Calu3 (cell line): ENCODE measurements around the gene HK1. TPM values are rescaled to one million over a fixed set of nuclear protein-coding genes. Genes with fewer than 3 reads are reported as not detected.

ENCODE experiments used
- BruUV-seq: library from RNA; stranded (reverse); fragments of 400-500 nt; replicated peaks from 2 replicates; lab custom pipeline; 2021; lab: Mats Ljungman, UMichigan
- CTCF ChIA-PET: fragments of 300-600 bp; sonication (Branson Sonifier 250); formaldehyde crosslinking; loops from one replicate; lab custom pipeline; 2022; ENCODE audit warnings: antibody characterized with exemption; lab: Charles Lee
- DNase-seq: peaks from one replicate; pipeline ENCODE4 v3.0.0; 2022
- H3K27ac Mint-ChIP-seq: one replicate; pipeline ENCODE4 v1.8.0; 2022; ENCODE audit warnings: mixed read lengths; ENCODE audit not compliant: unreplicated experiment
- H3K27me3 Mint-ChIP-seq: one replicate; pipeline ENCODE4 v1.8.0; 2022; ENCODE audit warnings: mixed read lengths; ENCODE audit not compliant: unreplicated experiment
- H3K36me3 Mint-ChIP-seq: one replicate; pipeline ENCODE4 v1.8.0; 2022; ENCODE audit warnings: mild to moderate bottlenecking, moderate library complexity, mixed read lengths; ENCODE audit not compliant: insufficient read depth, unreplicated experiment
- H3K4me1 Mint-ChIP-seq: one replicate; pipeline ENCODE4 v1.8.0; 2022; ENCODE audit warnings: mild to moderate bottlenecking, low read depth, mixed read lengths; ENCODE audit not compliant: unreplicated experiment
- H3K4me3 Mint-ChIP-seq: one replicate; pipeline ENCODE4 v1.8.0; 2022; ENCODE audit warnings: mild to moderate bottlenecking, low read depth, moderate library complexity, mixed read lengths; ENCODE audit not compliant: unreplicated experiment
- H3K9me3 Mint-ChIP-seq: one replicate; pipeline ENCODE4 v1.8.0; 2022; ENCODE audit warnings: low read depth, mixed read lengths; ENCODE audit not compliant: unreplicated experiment
- intact Hi-C: fragments of 100-400 bp; cut with micrococcal nuclease; formaldehyde crosslinking; loops from one replicate; pipeline ENCODE4 v1.10.0; 2022; ENCODE audit not compliant: unreplicated experiment
- total RNA-seq: library from RNA; stranded (reverse); gene quantifications from 2 replicates; pipeline ENCODE4 v1.2.3, GENCODE V29; 2022
- TF ChIP-seq, protein P1 (sequence below): fragments of 200-600 bp; IDR thresholded peaks from one replicate; pipeline ENCODE4 v1.8.0; 2022; ENCODE audit warnings: antibody characterized with exemption; ENCODE audit not compliant: unreplicated experiment

The HK1 gene
- total RNA-seq, 1 experiment from 2014 or later: 58.8 TPM

DNA sequence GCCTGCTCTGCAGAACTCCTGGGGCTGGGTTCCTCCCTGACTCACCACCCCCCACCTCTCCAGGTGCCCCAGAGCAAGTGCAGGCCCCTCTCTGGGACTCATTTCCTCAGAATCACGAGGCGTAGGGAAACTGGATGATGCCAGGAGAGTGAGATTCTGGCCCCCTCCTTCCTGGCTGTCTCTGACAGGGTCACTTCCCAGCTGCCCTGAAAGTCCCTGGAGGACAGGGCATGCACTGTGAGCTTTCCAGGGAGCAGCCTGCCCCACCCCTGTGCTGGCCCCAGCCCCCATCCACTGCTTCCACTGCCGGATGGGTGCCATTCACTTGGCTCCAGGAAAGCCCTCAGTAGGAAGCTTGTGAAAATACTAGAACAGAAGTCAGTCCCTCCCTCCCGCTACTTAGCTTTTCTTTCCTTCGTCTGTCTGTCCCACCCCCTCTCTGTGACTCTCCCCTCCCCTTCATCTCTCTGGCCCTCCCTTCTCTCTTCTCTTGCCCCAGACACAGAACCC is 128.1 kb downstream of the HK1 start:
- H3K4me3 Mint-ChIP-seq: no peak overlapping the region
- TF ChIP-seq, protein P1, sequence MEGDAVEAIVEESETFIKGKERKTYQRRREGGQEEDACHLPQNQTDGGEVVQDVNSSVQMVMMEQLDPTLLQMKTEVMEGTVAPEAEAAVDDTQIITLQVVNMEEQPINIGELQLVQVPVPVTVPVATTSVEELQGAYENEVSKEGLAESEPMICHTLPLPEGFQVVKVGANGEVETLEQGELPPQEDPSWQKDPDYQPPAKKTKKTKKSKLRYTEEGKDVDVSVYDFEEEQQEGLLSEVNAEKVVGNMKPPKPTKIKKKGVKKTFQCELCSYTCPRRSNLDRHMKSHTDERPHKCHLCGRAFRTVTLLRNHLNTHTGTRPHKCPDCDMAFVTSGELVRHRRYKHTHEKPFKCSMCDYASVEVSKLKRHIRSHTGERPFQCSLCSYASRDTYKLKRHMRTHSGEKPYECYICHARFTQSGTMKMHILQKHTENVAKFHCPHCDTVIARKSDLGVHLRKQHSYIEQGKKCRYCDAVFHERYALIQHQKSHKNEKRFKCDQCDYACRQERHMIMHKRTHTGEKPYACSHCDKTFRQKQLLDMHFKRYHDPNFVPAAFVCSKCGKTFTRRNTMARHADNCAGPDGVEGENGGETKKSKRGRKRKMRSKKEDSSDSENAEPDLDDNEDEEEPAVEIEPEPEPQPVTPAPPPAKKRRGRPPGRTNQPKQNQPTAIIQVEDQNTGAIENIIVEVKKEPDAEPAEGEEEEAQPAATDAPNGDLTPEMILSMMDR: no peak
- peaks cover 41% of the 10 kb centered on the region for H3K36me3 Mint-ChIP-seq
- CTCF ChIA-PET: interaction anchor here (0.7 to 3.2 kb wide), 7 partner anchors 14 to 264 kb away, joined by 3 to 44 read pairs (median 17); no protein-coding TSS in a partner anchor
- no peaks in the 10 kb centered on the region for H3K27me3 Mint-ChIP-seq
- BruUV-seq: no TSS peak
- H3K9me3 Mint-ChIP-seq: no peaks in the 10 kb centered on the region
- intact Hi-C loops: loop anchor here (5.0 kb wide), 1 partner anchor 111 kb away; no protein-coding TSS in a partner anchor
- DNase-seq: no peak
- H3K27ac Mint-ChIP-seq: no peak overlapping the region
- peaks cover 21% of the 10 kb centered on the region for H3K4me1 Mint-ChIP-seq

DNA sequence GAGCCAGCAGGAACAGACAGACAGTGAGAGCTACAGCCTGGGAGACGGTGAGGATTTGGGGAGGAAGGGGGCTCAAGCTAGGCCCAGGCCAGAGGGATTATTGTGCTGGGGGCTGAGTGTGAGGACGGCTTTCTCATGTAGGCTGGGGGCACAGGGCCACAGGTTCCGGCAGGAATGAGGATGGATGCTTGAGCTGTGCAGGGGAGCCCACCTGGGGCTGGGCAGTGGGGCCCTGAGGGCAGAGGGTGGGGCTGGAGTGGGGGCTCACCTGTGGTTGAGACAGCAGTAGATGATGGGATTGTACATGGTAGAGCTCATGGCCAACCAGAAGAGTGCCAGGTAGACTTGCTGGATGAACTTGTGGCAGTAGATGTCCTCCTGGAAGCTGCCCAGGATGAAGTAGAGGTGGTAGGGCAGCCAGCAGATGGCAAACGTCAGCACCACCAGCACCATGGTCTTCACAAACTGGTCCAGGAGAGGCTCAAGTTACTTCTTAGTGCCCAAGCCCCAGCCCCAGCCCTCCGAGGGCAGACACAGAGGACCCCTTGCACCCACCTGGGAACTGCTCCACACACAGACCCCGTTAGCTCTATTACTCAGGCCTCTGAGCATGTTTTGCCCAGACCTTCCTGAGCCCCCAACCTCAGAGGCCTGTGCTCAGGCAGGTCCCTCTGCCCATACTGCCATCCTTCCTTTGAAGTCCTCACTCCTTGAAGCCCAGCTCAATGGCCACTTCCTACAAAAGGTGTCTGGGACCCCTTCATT is 128.7 kb downstream of the HK1 start:
- intact Hi-C loops: loop anchor here (1.0 to 5.0 kb wide), 2 partner anchors 110 to 232 kb away; no protein-coding TSS in a partner anchor

DNA sequence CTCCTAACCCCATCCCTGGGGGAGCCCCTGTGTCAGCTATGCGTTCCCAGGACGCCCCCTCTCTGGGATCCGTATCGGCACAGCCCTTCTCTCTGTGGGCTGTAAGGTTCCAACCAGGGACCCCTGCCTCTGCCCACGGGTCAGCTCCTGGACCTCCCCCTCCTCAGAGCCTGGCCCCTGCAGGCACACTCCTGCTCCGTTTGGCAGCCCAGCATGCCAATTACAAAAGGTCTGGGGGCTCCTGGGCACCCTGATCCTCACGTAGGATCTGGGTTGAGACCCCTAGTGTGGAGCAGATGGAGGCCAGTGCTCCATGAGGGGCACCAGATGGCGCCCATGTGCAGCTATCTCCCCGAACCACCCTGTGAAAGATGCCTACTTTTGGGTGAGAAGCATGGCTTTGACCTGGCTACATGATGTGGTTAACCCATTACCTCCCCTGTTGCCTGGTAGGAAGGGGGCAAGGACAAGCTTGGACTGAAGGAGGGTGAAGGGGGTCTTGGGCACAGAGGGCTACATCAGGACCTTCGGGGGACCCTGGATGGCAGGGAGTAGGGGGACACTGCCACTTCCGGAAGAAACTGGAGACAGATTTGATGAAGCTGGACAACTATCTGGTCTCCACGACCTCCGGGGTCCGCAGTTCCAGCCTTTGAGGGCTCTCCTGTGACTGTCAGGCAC is 129.5 kb downstream of the HK1 start:
- peak; percentile 44 for DNase-seq
- no peaks in the 10 kb centered on the region for H3K9me3 Mint-ChIP-seq
- H3K4me1 Mint-ChIP-seq: peaks cover 21% of the 10 kb centered on the region
- H3K27me3 Mint-ChIP-seq: no peaks in the 10 kb centered on the region
- intact Hi-C loops: loop anchor here (1.0 to 5.0 kb wide), 3 partner anchors 17 to 232 kb away; no protein-coding TSS in a partner anchor
- peaks cover 30% of the 10 kb centered on the region for H3K36me3 Mint-ChIP-seq
- CTCF ChIA-PET: interaction anchor here (0.5 to 3.2 kb wide), 26 partner anchors 9 to 308 kb away, joined by 3 to 44 read pairs (median 4); partner anchors contain the start of genes TACR2 and TSPAN15
- peak overlapping the region; percentile 43 for H3K27ac Mint-ChIP-seq
- no TSS peak for BruUV-seq
- TF ChIP-seq, protein P1: peak; percentile 73
- H3K4me3 Mint-ChIP-seq: peak overlapping the region; percentile 29

More for the DNA sequence above, 128.7 kb downstream of the HK1 start:
- CTCF ChIA-PET: interaction anchor here (0.5 to 3.2 kb wide), 14 partner anchors 15 to 308 kb away, joined by 3 to 44 read pairs (median 4); no protein-coding TSS in a partner anchor
- BruUV-seq: no TSS peak
- Mint-ChIP-seq H3K4me3 (no peak overlapping the region), H3K9me3 (no peaks in the 10 kb centered on the region), H3K36me3 (peaks cover 37% of the 10 kb centered on the region), H3K4me1 (peaks cover 21% of the 10 kb centered on the region), H3K27me3 (no peaks in the 10 kb centered on the region), H3K27ac (no peak overlapping the region)
- no peak for DNase-seq
- TF ChIP-seq, protein P1: no peak
